Small intestine (tissue), 16 donors: Measurements from ENCODE around the gene DNER. TPM values are rescaled to one million over a fixed set of nuclear protein-coding genes. Genes with fewer than 3 reads are reported as not detected.
A peak's percentile ranks its signal among the peaks of the same experiment; 100 is the strongest.
"Not testable (repeated sequence)": the region's sequence is repeated elsewhere in the genome, so short reads cannot be mapped to it uniquely, and the experiment has no call there.

Experiments
- DNase-seq, 2 donors: peaks; one replicate each; pipeline versions ENCODE4 v3.0.0 to v3.0.0-alpha.2; 2013
- FAIRE-seq: peaks from 2 replicates; lab custom pipeline; 2012; peaks lifted over from hg19 to GRCh38; lab: Jason Lieb, UNC
- H3K27ac ChIP-seq, 3 donors: one replicate each; pipeline ENCODE4 v1.5.1; 2013; ENCODE audit warnings: low read length in 2 of 3, mild to moderate bottlenecking in 2 of 3, control low read depth in 1 of 3, inconsistent platforms in 1 of 3, low read depth in 1 of 3, moderate library complexity in 1 of 3
- H3K27me3 ChIP-seq, 3 donors: one replicate each; pipeline ENCODE4 v1.6.1; 2013; ENCODE audit warnings: low read length in 3 of 3, inconsistent platforms in 1 of 3; ENCODE audit not compliant: control insufficient read depth in 3 of 3, insufficient read depth in 3 of 3
- H3K36me3 ChIP-seq, 3 donors: one replicate each; pipeline ENCODE4 v1.6.1; 2013; ENCODE audit warnings: low read length in 3 of 3, inconsistent platforms in 1 of 3, low read depth in 1 of 3, mild to moderate bottlenecking in 1 of 3, moderate library complexity in 1 of 3; ENCODE audit not compliant: control insufficient read depth in 3 of 3, insufficient read depth in 2 of 3
- H3K4me1 ChIP-seq, 3 donors: one replicate each; pipeline ENCODE4 v1.6.1; 2013; ENCODE audit warnings: low read length in 2 of 3, inconsistent platforms in 1 of 3, low read depth in 1 of 3, mild to moderate bottlenecking in 1 of 3, moderate library complexity in 1 of 3; ENCODE audit not compliant: control insufficient read depth in 3 of 3, insufficient read depth in 2 of 3
- H3K4me3 ChIP-seq, 3 donors: one replicate each; pipeline ENCODE4 v1.5.1; 2013; ENCODE audit warnings: low read length in 3 of 3, control low read depth in 1 of 3, inconsistent platforms in 1 of 3, low read depth in 1 of 3, mild to moderate bottlenecking in 1 of 3, moderate library complexity in 1 of 3
- H3K9me3 ChIP-seq, 2 donors: one replicate each; pipeline ENCODE4 v1.6.1; 2013; ENCODE audit warnings: low read depth in 1 of 2, low read length in 1 of 2; ENCODE audit not compliant: control insufficient read depth in 2 of 2, insufficient read depth in 1 of 2
- WGBS, 3 donors: extraction: QIAGEN DNeasy Blood & Tissue Kit; methylation state at CpG; one replicate each; pipeline ENCODE4 v1.1.7; 2013; 5-methylcytosine and 5-hydroxymethylcytosine counted together
- long read RNA-seq, 10 donors: transcript quantifications; one replicate each; lab custom pipeline, GENCODE V29; 2026
- polyA plus RNA-seq, 4 donors: library from polyadenylated mRNA; stranded (reverse) in 3 of 4; unstranded in 1 of 4; fragments of 200-250 nt in 3 of 4; fragments of 120-200 nt in 1 of 4; gene quantifications; one replicate each; pipeline versions ENCODE4 v1.2.1 to v1.2.3, GENCODE V29; 2013
- donor health status: healthy with polysubstance abuse.
- donor health status: control.
- donor health status: control.
- donor health status: Bipolar disorder and iron deficiency.
- donor health status: healthy.

The DNER gene, protein sequence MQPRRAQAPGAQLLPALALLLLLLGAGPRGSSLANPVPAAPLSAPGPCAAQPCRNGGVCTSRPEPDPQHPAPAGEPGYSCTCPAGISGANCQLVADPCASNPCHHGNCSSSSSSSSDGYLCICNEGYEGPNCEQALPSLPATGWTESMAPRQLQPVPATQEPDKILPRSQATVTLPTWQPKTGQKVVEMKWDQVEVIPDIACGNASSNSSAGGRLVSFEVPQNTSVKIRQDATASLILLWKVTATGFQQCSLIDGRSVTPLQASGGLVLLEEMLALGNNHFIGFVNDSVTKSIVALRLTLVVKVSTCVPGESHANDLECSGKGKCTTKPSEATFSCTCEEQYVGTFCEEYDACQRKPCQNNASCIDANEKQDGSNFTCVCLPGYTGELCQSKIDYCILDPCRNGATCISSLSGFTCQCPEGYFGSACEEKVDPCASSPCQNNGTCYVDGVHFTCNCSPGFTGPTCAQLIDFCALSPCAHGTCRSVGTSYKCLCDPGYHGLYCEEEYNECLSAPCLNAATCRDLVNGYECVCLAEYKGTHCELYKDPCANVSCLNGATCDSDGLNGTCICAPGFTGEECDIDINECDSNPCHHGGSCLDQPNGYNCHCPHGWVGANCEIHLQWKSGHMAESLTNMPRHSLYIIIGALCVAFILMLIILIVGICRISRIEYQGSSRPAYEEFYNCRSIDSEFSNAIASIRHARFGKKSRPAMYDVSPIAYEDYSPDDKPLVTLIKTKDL
- 1 to 10 TPM in 1 of 4 donors, under 1 TPM in 1, not detected in 2; 0.99 to 2.4 TPM for polyA plus RNA-seq
- long read RNA-seq, donor 1: 0 reads
- long read RNA-seq, donor 2: 0 reads
- long read RNA-seq, donor 3, partial matches to known transcripts: 0 of 1 reads
- long read RNA-seq, donor 3, other reads (novel, unspliced or antisense): 0 of 1 reads
- long read RNA-seq, donor 4: 0 reads
- long read RNA-seq, donor 5: 0 reads
- long read RNA-seq, donor 6: 0 reads
- long read RNA-seq, donor 7: 0 reads
- long read RNA-seq, donor 8: 0 reads
- long read RNA-seq, donor 9: 0 reads
- long read RNA-seq, donor 10, transcript DNER-201 (13 exons, 3,260 nt): major isoform, 5 of 5 reads
- long read RNA-seq, donor 10, partial matches to known transcripts: 0 of 5 reads
- long read RNA-seq, donor 10, other reads (novel, unspliced or antisense): 0 of 5 reads

DNA sequence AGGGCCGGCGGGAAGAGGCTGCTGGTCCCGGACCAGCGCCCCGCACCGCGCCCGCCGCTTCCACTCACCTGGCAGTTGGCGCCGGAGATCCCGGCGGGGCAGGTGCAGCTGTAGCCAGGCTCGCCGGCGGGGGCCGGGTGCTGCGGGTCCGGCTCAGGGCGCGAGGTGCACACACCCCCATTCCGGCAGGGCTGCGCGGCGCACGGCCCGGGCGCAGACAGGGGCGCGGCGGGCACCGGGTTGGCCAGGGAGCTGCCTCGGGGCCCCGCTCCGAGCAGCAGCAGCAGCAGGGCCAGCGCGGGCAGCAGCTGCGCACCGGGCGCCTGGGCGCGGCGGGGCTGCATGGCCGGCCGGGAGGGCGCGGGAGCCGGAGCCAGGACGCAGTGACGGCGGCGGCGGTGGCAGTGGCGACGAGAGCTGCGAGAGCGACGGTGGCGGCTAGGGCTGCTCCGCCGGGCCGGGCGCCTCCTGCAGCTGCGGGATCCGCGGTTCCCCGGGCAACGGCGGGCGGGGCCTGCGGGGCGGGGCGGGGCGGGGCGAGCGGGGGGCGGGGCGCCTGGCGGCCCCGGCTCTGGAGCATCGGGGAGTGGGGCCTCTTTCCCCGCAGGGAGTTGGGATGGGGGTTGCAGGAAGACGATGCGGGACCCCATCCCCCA is at the start of gene DNER:
DNER (minus strand) TSS at position 476 of the 656 bp plus-strand sequence; CDS start at position 344, 132 bp downstream.
- peak within 1 kb of the TSS in 2 of 3 donors; percentile 15 to 62 for H3K4me3 ChIP-seq
- H3K27me3 ChIP-seq: peaks cover 2 to 58% (median 31%) of the 10 kb centered on the region in 3 donors
- 1 to 2% (median 2%) methylated on average over 37 to 84 of the region's 84 CpGs for WGBS, 3 donors
- peaks cover 0 to 3% of the 10 kb centered on the region in 2 donors for H3K9me3 ChIP-seq
- FAIRE-seq (no peak), DNase-seq (peak; percentile 9 to 52)
- H3K4me1 ChIP-seq: peaks cover 0 to 7% (median 4%) of the 10 kb centered on the region in 3 donors
- no peaks in the 10 kb centered on the region for H3K36me3 ChIP-seq
- no peak within 1 kb of the TSS for H3K27ac ChIP-seq

DNA sequence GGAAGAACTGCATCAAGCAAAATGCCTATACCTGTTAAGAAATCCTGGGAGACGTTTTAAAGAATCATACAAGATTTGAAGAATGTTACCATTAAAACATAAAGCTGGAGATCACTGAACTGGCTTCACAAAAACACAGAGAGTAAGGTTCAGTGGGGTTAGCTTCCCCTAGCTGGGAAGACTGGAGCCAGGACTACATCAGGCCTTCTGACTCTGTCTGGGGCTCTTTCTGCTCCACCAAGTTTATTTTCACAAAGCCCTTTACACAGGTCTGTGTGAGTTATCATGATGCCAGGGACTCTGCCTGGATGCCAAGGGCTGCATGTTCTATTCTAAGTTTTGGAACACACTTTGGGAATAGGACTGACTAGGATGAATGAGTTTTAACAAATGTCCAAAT is 47.3 kb upstream of the DNER start:
- H3K27ac ChIP-seq: no peak overlapping the region
- H3K9me3 ChIP-seq: no peaks in the 10 kb centered on the region
- no peak for FAIRE-seq
- peaks cover 0 to 10% (median 10%) of the 10 kb centered on the region in 3 donors for H3K36me3 ChIP-seq
- no peak for DNase-seq
- H3K4me3 ChIP-seq: no peak overlapping the region
- no peaks in the 10 kb centered on the region for H3K27me3 ChIP-seq
- no peaks in the 10 kb centered on the region for H3K4me1 ChIP-seq
- WGBS, 3 donors: 42 to 80% (median 45%) methylated on average over 1 of the region's 1 CpG

DNA sequence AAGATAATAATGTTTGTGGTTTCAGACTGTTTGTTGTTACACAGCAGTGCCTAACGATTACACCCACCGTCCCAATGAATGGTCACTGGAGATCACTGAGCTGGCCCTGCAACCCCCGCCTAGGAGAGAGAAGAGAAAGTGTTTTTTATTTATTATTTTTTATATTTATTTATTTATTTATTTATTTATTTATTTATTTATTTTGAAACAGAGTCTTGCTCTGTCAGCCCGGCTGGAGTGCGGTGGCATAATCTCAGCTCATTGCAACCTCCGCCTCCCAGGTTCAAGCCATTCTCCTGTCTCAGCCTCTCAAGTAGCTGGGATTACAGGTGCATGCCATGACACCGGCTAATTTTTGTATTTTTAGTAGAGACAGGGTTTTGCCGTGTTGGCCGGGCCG is 43.1 kb upstream of the DNER start:
- FAIRE-seq: not testable (repeated sequence)

DNA sequence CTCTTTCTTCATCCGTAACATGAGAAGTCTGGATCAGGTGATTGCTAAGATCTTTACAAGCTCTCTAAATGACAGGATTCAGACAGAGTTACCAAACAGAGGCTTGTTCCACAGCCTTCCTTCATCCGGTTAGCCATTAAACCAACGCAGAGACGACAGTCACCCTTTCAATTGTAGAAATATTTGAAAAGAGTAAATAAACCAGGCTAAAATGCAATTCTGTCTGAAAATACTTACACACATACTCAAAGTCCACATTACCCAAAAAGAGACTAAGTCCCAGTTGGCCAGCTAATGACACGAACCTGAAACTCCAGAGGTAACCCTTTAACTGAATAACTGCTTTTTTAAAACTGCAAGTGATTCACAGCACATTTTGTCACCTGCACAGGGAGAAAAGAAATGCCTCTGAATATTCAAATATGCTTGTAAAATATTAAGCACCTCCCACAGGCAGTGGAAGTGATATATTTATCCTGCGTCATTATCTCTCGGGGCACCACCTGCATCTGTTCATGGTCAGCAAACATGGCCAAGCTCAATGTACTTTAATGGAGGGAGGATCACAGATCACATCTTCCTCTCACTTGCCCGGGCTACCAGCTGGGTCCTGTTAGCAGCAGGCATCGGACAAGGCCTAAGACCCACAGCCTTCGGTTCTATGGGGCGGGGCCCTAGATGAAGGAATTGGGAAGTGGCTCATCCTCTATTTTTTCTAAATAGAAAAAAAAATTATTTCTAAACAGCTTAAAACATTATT is 38.8 kb upstream of the DNER start:
- FAIRE-seq (no peak), DNase-seq (peak in 1 of 2 donors; percentile 21)
- Histone ChIP-seq H3K9me3 (no peaks in the 10 kb centered on the region), H3K27me3 (no peaks in the 10 kb centered on the region), H3K27ac (no peak overlapping the region), H3K36me3 (no peaks in the 10 kb centered on the region), H3K4me1 (no peaks in the 10 kb centered on the region), H3K4me3 (no peak overlapping the region)
- 74 to 79% (median 78%) methylated on average over 11 of the region's 11 CpGs for WGBS, 3 donors

More for the DNA sequence above, 43.1 kb upstream of the DNER start:
- not testable (repeated sequence) for H3K27ac ChIP-seq, H3K9me3 ChIP-seq, H3K4me1 ChIP-seq, H3K27me3 ChIP-seq, H3K36me3 ChIP-seq, DNase-seq, H3K4me3 ChIP-seq
- WGBS, 3 donors: 97 to 98% (median 98%) methylated on average over 10 of the region's 10 CpGs

DNA sequence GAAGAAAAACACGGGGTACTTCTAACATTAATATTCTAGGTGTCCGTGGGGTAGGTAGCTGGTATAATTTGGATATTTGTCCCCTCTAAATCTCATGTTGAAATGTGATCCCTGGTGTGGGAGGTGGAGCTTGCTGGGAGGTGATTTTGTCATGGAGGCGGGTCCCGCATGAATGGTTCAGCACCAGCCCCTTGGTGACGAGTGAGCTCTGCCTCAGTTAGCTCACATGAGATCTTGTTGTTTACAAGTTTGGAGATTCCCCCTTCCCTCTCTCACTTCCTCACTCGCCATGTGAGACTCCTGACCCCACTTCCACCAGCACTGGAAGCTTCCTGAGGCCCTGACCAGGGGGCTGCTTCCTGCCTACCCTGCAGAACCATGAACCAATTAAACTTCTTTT is 35.4 kb upstream of the DNER start:
- H3K27ac ChIP-seq: no peak overlapping the region
- no peaks in the 10 kb centered on the region for H3K36me3 ChIP-seq
- 83 to 88% (median 86%) methylated on average over 6 of the region's 6 CpGs for WGBS, 3 donors
- FAIRE-seq (no peak), DNase-seq (no peak)
- H3K4me1 ChIP-seq: no peaks in the 10 kb centered on the region
- H3K9me3 ChIP-seq: no peaks in the 10 kb centered on the region
- no peak overlapping the region for H3K4me3 ChIP-seq
- no peaks in the 10 kb centered on the region for H3K27me3 ChIP-seq

DNA sequence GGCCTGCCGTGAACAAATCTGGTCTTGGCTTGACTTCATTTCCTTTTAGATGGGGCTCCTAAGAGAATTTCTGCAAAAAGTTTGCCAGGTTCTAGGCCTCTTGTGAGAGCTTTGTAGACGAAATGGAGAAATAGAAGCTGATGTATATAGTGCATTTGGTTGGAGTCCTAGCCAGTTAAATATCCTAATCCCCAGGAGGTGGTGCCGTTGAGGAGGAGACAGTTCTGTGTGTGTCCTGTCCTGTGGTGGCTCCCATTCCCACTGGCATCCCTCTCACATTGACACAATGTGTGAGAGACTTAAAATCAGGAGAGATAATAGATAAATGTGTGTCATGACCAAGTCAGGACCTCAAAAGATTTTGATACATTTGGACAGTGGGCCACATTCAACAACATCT is 34.6 kb upstream of the DNER start:
- H3K27me3 ChIP-seq: no peaks in the 10 kb centered on the region
- no peaks in the 10 kb centered on the region for H3K36me3 ChIP-seq
- 82 to 89% (median 83%) methylated on average over 3 of the region's 3 CpGs for WGBS, 3 donors
- no peaks in the 10 kb centered on the region for H3K4me1 ChIP-seq
- DNase-seq: no peak
- no peak overlapping the region for H3K27ac ChIP-seq
- H3K4me3 ChIP-seq: no peak overlapping the region
- H3K9me3 ChIP-seq: no peaks in the 10 kb centered on the region
- FAIRE-seq: no peak

DNA sequence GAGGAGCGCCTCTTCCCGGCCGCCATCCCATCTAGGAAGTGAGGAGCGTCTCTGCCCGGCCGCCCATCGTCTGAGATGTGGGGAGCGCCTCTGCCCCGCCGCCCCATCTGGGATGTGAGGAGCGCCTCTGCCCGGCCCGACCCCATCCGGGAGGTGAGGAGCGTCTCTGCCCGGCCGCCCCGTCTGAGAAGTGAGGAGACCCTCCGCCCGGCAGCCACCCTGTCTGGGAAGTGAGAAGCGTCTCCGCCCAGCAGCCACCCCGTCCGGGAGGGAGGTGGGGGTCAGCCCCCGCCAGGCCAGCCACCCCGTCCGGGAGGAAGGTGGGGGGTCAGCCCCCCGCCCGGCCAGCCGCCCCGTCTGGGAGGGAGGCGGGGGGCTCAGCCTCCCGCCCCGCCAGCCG is 28.3 kb upstream of the DNER start:
- H3K27me3 ChIP-seq, H3K4me1 ChIP-seq, H3K36me3 ChIP-seq, H3K4me3 ChIP-seq, DNase-seq, H3K9me3 ChIP-seq, FAIRE-seq, H3K27ac ChIP-seq: not testable (repeated sequence)
- WGBS, 3 donors: 97 to 100% (median 100%) methylated on average over 3 to 34 of the region's 35 CpGs
